HepG2 (cell line): Measurements from ENCODE around the gene ARHGAP9. TPM values are rescaled to one million over a fixed set of nuclear protein-coding genes. Genes with fewer than 3 reads are reported as not detected.
A peak's percentile ranks its signal among the peaks of the same experiment; 100 is the strongest.

ENCODE experiments used
- AHR ChIP-seq: IDR thresholded peaks from 2 replicates; pipeline ENCODE4 v1.6.1; 2018; ENCODE audit warnings: missing genetic modification reagents, missing compliant biosample characterization
- ATF3 ChIP-seq: sonication (generic); formaldehyde crosslinking; IDR thresholded peaks from 2 replicates; pipeline ENCODE4 v1.4.0; 2020; ENCODE audit warnings: missing genetic modification reagents
- ATM ChIP-seq: fragments of 450-650 bp; IDR thresholded peaks from 2 replicates; pipeline ENCODE4 v1.7.1; 2017; ENCODE audit warnings: mild to moderate bottlenecking, borderline replicate concordance
- CEBPG ChIP-seq: IDR thresholded peaks from 2 replicates; pipeline ENCODE4 v1.6.1; 2016
- FOXP1 ChIP-seq, 2 experiments: fragments of 450-650 bp in 1 of 2; IDR thresholded peaks; 2 replicates each; pipeline ENCODE4 v1.6.1; 2017 to 2018; ENCODE audit warnings: antibody characterized with exemption in 1 of 2
- KDM2A ChIP-seq: sonication (generic); formaldehyde crosslinking; IDR thresholded peaks from 2 replicates; pipeline ENCODE4 v1.4.0; 2020; ENCODE audit warnings: low read depth, missing genetic modification reagents, borderline replicate concordance
- MYNN ChIP-seq: sonication (generic); formaldehyde crosslinking; IDR thresholded peaks from 2 replicates; pipeline ENCODE4 v1.4.0; 2020; ENCODE audit warnings: mild to moderate bottlenecking, low read depth, missing genetic modification reagents
- PHF5A ChIP-seq: IDR thresholded peaks from one replicate; pipeline ENCODE4 v1.6.1; 2018; ENCODE audit warnings: low read depth, missing genetic modification reagents; ENCODE audit not compliant: unreplicated experiment
- polyA plus RNA-seq, 8 experiments: library from polyadenylated mRNA; depleted of rRNA in 3 of 8; stranded (reverse) in 7 of 8; unstranded in 1 of 8; fragments of >200 nt; fragmentation: Illumina TruSeq in 4 of 8; extraction: Trizol in 4 of 8; gene quantifications; 2 replicates each; pipeline versions ENCODE4 v1.2.1 to v1.2.3, GENCODE V29; 2011 to 2016; ENCODE audit warnings: low read depth in 4 of 8, missing spikeins in 1 of 8, mixed read lengths in 1 of 8; ENCODE audit not compliant: insufficient read depth in 1 of 8
- total RNA-seq, 5 experiments: library from RNA; depleted of rRNA; stranded (reverse); fragments of >200 nt; fragmentation: Illumina TruSeq; extraction: Trizol; gene quantifications; 2 replicates each; pipeline ENCODE4 v1.2.3, GENCODE V29; 2016; ENCODE audit warnings: low read depth in 1 of 5
- TF ChIP-seq, protein P1 (sequence below): sonication (generic); formaldehyde crosslinking; IDR thresholded peaks from 2 replicates; pipeline ENCODE4 v1.4.0; 2020; ENCODE audit warnings: mild to moderate bottlenecking, missing genetic modification reagents, borderline replicate concordance
- TF ChIP-seq, protein P2 (sequence below), 2 experiments: sonication (generic) in 1 of 2; formaldehyde crosslinking in 1 of 2; IDR thresholded peaks; 2 replicates each; pipeline versions ENCODE4 v1.6.1 to v1.9.0; 2014 to 2022; ENCODE audit warnings: antibody characterized with exemption in 1 of 2, borderline replicate concordance in 1 of 2, inconsistent platforms in 1 of 2, low read depth in 1 of 2, missing genetic modification reagents in 1 of 2
- TF ChIP-seq, protein P3 (sequence below): sonication (generic); formaldehyde crosslinking; IDR thresholded peaks from 2 replicates; pipeline ENCODE4 v1.9.0; 2021; ENCODE audit warnings: missing genetic modification reagents, borderline replicate concordance

The ARHGAP9 gene
- total and polyA plus RNA-seq, 2 of the 13 experiments (the other 11 are each of a cell fraction or from before 2014, with no cell fraction given): 0.18 to 1.2 TPM

GRCh38 chr12:57518920-57519795, 39.5 kb upstream of the ARHGAP9 start (continued):
- TF ChIP-seq, protein P1, sequence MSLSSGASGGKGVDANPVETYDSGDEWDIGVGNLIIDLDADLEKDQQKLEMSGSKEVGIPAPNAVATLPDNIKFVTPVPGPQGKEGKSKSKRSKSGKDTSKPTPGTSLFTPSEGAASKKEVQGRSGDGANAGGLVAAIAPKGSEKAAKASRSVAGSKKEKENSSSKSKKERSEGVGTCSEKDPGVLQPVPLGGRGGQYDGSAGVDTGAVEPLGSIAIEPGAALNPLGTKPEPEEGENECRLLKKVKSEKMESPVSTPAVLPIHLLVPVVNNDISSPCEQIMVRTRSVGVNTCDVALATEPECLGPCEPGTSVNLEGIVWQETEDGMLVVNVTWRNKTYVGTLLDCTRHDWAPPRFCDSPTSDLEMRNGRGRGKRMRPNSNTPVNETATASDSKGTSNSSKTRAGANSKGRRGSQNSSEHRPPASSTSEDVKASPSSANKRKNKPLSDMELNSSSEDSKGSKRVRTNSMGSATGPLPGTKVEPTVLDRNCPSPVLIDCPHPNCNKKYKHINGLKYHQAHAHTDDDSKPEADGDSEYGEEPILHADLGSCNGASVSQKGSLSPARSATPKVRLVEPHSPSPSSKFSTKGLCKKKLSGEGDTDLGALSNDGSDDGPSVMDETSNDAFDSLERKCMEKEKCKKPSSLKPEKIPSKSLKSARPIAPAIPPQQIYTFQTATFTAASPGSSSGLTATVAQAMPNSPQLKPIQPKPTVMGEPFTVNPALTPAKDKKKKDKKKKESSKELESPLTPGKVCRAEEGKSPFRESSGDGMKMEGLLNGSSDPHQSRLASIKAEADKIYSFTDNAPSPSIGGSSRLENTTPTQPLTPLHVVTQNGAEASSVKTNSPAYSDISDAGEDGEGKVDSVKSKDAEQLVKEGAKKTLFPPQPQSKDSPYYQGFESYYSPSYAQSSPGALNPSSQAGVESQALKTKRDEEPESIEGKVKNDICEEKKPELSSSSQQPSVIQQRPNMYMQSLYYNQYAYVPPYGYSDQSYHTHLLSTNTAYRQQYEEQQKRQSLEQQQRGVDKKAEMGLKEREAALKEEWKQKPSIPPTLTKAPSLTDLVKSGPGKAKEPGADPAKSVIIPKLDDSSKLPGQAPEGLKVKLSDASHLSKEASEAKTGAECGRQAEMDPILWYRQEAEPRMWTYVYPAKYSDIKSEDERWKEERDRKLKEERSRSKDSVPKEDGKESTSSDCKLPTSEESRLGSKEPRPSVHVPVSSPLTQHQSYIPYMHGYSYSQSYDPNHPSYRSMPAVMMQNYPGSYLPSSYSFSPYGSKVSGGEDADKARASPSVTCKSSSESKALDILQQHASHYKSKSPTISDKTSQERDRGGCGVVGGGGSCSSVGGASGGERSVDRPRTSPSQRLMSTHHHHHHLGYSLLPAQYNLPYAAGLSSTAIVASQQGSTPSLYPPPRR (CRISPR knock-in tag): no peak
- TF ChIP-seq KDM2A (CRISPR knock-in tag) (no peak), MYNN (CRISPR knock-in tag) (no peak), ATF3 (CRISPR knock-in tag) (no peak), ATM (no peak), AHR (CRISPR knock-in tag) (no peak), CEBPG (CRISPR knock-in tag) (peak; percentile 74), PHF5A (no peak), FOXP1 (IDR thresholded peaks at IDR 0.05) (no peak), FOXP1 (CRISPR knock-in tag; IDR thresholded peaks at IDR 0.05) (no peak)
- TF ChIP-seq, protein P2, sequence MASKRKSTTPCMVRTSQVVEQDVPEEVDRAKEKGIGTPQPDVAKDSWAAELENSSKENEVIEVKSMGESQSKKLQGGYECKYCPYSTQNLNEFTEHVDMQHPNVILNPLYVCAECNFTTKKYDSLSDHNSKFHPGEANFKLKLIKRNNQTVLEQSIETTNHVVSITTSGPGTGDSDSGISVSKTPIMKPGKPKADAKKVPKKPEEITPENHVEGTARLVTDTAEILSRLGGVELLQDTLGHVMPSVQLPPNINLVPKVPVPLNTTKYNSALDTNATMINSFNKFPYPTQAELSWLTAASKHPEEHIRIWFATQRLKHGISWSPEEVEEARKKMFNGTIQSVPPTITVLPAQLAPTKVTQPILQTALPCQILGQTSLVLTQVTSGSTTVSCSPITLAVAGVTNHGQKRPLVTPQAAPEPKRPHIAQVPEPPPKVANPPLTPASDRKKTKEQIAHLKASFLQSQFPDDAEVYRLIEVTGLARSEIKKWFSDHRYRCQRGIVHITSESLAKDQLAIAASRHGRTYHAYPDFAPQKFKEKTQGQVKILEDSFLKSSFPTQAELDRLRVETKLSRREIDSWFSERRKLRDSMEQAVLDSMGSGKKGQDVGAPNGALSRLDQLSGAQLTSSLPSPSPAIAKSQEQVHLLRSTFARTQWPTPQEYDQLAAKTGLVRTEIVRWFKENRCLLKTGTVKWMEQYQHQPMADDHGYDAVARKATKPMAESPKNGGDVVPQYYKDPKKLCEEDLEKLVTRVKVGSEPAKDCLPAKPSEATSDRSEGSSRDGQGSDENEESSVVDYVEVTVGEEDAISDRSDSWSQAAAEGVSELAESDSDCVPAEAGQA (IDR thresholded peaks at IDR 0.05; ENCODE audit: low read depth): no peak
- TF ChIP-seq, protein P2 (CRISPR knock-in tag; IDR thresholded peaks at IDR 0.05; ENCODE audit: borderline replicate concordance): no peak
- TF ChIP-seq, protein P3, sequence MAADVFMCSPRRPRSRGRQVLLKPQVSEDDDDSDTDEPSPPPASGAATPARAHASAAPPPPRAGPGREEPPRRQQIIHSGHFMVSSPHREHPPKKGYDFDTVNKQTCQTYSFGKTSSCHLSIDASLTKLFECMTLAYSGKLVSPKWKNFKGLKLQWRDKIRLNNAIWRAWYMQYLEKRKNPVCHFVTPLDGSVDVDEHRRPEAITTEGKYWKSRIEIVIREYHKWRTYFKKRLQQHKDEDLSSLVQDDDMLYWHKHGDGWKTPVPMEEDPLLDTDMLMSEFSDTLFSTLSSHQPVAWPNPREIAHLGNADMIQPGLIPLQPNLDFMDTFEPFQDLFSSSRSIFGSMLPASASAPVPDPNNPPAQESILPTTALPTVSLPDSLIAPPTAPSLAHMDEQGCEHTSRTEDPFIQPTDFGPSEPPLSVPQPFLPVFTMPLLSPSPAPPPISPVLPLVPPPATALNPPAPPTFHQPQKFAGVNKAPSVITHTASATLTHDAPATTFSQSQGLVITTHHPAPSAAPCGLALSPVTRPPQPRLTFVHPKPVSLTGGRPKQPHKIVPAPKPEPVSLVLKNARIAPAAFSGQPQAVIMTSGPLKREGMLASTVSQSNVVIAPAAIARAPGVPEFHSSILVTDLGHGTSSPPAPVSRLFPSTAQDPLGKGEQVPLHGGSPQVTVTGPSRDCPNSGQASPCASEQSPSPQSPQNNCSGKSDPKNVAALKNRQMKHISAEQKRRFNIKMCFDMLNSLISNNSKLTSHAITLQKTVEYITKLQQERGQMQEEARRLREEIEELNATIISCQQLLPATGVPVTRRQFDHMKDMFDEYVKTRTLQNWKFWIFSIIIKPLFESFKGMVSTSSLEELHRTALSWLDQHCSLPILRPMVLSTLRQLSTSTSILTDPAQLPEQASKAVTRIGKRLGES: no peak
